ENCODE data around the gene EMP2. TPM values are rescaled to one million over a fixed set of nuclear protein-coding genes. Genes with fewer than 3 reads are reported as not detected.

Gene EMP2
- total and polyA plus RNA-seq, 9 donors = 50.4 to 74.8 (median 63.9) TPM

DNA sequence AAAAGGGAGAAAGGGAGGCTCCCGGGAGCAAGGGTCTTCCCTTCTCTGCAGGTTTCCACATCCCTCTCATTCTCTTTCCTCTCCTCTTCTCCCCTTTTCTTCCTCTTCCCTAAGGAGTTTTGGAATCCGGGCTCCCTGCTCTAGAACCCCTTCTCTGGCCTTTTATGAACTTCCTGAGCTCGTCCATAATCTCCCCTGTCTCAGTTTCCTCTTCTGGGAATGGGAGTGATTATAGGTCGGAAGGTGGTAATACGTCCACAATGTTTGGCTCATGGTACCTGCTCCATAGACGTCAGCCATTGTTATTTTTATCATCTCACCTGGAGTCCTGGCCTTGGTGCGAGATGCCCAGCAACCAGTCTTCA lies 467 bp upstream of the EMP2 start:
- Histone ChIP-seq H3K4me3 (ENCODE audit: low read length) (peak overlapping the region; percentile 83), H3K27ac (ENCODE audit: low read length) (peak overlapping the region; percentile 87), H3K9me3 (replicated peaks; ENCODE audit: control insufficient read depth, low read depth, low read length) (no peaks in the 10 kb centered on the region), H3K4me1 (ENCODE audit: control insufficient read depth, insufficient read depth, low read length) (peaks cover 46% of the 10 kb centered on the region), H3K27me3 (ENCODE audit: control insufficient read depth, insufficient read depth, low read length) (no peaks in the 10 kb centered on the region), H3K36me3 (ENCODE audit: control insufficient read depth, insufficient read depth, low read length) (no peaks in the 10 kb centered on the region)
- DNase-seq = no peak
- WGBS (ENCODE audit: insufficient coverage) = 14% methylated on average over 2 of the region's 7 CpGs

DNA sequence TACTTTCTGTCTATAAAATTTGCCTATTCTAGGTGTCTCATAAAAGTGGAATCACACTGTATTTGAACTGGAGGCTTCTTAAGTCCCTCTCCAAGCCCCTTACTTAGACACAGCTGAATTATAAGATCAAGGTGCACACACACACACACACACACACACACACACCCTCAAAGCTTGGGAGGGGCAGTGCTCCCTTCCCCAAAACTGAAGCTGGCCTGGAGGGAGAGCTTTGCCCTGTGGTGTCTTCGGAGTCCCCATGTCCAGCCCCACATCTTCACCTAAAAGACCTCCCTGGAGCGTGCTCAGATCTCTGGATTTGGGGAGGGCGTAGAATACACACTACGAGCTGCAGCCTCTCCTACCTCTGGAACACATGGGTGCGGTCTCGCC lies 828 bp downstream of the EMP2 start:
- peak overlapping the region; percentile 93 for H3K27ac ChIP-seq (ENCODE audit: low read length)
- peaks cover 3% of the 10 kb centered on the region for H3K36me3 ChIP-seq (ENCODE audit: control insufficient read depth, insufficient read depth, low read length)
- peak overlapping the region; percentile 83 for H3K4me3 ChIP-seq (ENCODE audit: low read length)
- DNase-seq = no peak
- 0% methylated on average over 2 of the region's 6 CpGs for WGBS (ENCODE audit: insufficient coverage)
- H3K4me1 ChIP-seq (ENCODE audit: control insufficient read depth, insufficient read depth, low read length) = peaks cover 54% of the 10 kb centered on the region
- H3K27me3 ChIP-seq (ENCODE audit: control insufficient read depth, insufficient read depth, low read length) = no peaks in the 10 kb centered on the region
- no peaks in the 10 kb centered on the region for H3K9me3 ChIP-seq (replicated peaks; ENCODE audit: control insufficient read depth, low read depth, low read length)

DNA sequence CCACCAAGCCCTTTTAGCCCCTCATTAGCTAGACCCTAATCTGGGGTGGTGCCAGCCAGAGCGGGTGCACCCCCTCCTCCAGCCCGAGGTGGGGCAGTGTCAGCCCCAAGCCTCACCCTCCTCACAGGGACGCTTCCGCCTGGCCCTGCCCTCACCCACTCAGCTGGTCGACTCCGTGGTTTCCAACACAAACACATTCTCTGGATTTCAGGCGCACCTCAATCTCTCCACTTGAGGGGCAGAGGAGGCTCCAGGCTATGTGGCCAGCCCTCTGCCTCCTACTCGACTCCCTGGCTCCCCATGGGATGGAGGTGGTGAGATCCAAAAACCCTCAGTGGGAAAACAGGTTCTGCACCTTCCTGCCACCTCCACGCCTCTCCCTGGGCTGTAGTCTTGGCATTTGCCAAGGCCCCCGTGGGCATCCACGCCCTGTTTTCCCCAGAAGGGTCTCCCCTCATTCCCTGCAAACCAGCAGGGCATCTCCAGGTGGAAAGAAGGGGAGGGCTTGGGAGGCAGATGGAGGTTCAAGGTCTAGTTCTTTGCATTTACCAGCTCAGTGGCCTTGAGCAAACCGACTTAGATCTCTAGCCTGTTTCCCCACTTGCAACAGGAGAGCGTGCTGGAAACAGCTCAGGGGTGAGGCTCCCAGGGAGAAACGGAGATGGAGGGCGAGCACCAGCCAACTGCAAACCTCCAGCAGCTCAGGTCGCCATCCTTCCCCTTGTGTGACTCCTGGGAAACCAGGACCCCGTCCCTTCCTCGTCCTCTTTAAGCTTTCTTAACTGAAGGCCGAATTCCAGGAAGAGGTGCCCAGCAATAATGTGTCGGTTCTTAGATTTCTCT lies 1.7 kb downstream of the EMP2 start:
- peak; percentile 45 for DNase-seq
- peaks cover 54% of the 10 kb centered on the region for H3K4me1 ChIP-seq (ENCODE audit: control insufficient read depth, insufficient read depth, low read length)
- 23% methylated on average over 8 of the region's 20 CpGs for WGBS (ENCODE audit: insufficient coverage)

DNA sequence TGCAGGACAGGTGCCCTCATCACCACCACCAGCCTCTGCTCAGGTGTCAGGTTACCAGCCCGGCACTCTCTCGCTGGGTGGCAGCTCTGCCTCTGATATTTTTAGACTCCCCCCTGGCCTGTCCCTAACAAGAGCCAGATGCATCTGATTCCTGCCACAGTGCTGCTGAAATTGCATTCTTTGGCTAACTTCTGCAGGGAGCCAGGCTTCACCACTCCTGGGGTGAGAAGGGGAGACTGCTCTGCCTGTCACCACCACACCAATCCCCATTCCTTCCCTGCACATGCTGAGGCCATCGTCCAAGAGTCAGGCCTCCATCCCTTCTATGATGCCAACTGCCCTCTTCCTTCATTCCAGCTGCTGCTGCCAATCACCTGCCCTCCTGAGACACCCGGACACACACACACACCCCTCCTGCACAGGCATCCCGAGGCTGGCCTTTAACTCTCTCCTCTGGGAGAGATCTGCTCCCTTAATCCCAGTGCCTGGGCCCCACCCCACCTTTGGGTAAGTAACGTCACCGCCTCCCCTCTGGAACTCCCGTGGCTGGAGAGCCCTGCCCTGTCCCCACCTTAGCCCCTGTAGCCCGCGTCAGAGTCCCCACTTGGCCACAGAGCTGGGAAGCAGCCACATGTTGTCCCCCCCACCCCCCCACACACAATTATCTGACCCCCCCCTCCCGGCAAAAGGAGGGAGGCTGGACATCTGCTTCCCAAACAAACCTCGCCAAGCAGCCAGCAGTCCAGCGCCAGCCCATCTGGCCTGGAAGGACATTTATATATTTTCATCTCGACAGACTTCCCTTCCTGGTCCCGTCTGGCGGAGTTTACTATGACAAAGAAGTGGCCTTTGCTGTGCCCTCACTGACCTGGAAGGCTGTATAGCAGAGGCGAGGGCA lies 2.8 kb downstream of the EMP2 start:
- DNase-seq = peak; percentile 94
- H3K4me1 ChIP-seq (ENCODE audit: control insufficient read depth, insufficient read depth, low read length) = peaks cover 54% of the 10 kb centered on the region
- peak overlapping the region; percentile 83 for H3K4me3 ChIP-seq (ENCODE audit: low read length)
- no peaks in the 10 kb centered on the region for H3K9me3 ChIP-seq (replicated peaks; ENCODE audit: control insufficient read depth, low read depth, low read length)
- no peaks in the 10 kb centered on the region for H3K27me3 ChIP-seq (ENCODE audit: control insufficient read depth, insufficient read depth, low read length)
- peak overlapping the region; percentile 93 for H3K27ac ChIP-seq (ENCODE audit: low read length)
- peaks cover 3% of the 10 kb centered on the region for H3K36me3 ChIP-seq (ENCODE audit: control insufficient read depth, insufficient read depth, low read length)
- 13% methylated on average over 9 of the region's 17 CpGs for WGBS (ENCODE audit: insufficient coverage)

More for the DNA sequence above, 1.7 kb downstream of the EMP2 start:
- Histone ChIP-seq H3K27ac (ENCODE audit: low read length) (peak overlapping the region; percentile 93), H3K9me3 (replicated peaks; ENCODE audit: control insufficient read depth, low read depth, low read length) (no peaks in the 10 kb centered on the region), H3K4me3 (ENCODE audit: low read length) (peak overlapping the region; percentile 83), H3K36me3 (ENCODE audit: control insufficient read depth, insufficient read depth, low read length) (peaks cover 3% of the 10 kb centered on the region), H3K27me3 (ENCODE audit: control insufficient read depth, insufficient read depth, low read length) (no peaks in the 10 kb centered on the region)

- Histone ChIP-seq H3K4me3 (ENCODE audit: low read length) (no peak overlapping the region), H3K27me3 (ENCODE audit: control insufficient read depth, insufficient read depth, low read length) (no peaks in the 10 kb centered on the region), H3K36me3 (ENCODE audit: control insufficient read depth, insufficient read depth, low read length) (peaks cover 3% of the 10 kb centered on the region), H3K9me3 (replicated peaks; ENCODE audit: control insufficient read depth, low read depth, low read length) (no peaks in the 10 kb centered on the region), H3K27ac (ENCODE audit: low read length) (peak overlapping the region; percentile 93), H3K4me1 (ENCODE audit: control insufficient read depth, insufficient read depth, low read length) (peaks cover 54% of the 10 kb centered on the region)
- peak; percentile 83 for DNase-seq
- 29% methylated on average over 10 of the region's 17 CpGs for WGBS (ENCODE audit: insufficient coverage)
Measured at GRCh38 chr16:10576390-10577304, 3.8 kb downstream of the EMP2 start.

DNA sequence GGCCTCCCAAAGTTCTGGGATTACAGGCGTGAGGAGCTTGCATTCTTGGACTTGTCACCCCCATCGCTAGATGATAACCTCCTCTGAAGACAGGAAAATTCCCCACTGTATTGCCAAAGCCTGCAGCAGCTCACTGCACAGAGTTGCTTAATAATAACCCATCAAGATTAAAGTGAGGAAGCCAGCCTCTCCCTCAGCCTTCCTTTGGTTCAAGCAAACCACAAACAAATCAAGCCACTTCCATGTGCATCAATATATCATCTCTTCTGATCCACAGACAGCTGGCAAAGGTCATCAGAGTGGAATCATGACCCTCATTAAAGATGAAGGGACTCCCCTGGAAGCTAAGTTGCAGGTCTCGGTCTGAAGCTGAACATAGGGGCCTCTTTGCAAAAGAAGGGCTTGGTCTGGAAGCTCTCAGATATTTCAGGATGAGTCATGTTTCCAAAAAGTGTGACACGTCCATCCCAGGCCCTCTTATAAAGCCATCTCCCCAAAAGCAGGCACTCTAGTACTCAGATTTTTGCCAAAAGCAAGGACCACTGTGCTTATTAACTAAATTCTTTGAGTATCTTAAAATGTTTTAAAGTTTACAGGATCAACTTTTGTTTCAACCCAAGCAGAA lies 4.8 kb downstream of the EMP2 start:
- peak; percentile 42 for DNase-seq
- no peaks in the 10 kb centered on the region for H3K9me3 ChIP-seq (replicated peaks; ENCODE audit: control insufficient read depth, low read depth, low read length)
- WGBS (ENCODE audit: insufficient coverage) = 47% methylated on average over 2 of the region's 4 CpGs
- peaks cover 46% of the 10 kb centered on the region for H3K4me1 ChIP-seq (ENCODE audit: control insufficient read depth, insufficient read depth, low read length)
- H3K36me3 ChIP-seq (ENCODE audit: control insufficient read depth, insufficient read depth, low read length) = peaks cover 3% of the 10 kb centered on the region
- no peaks in the 10 kb centered on the region for H3K27me3 ChIP-seq (ENCODE audit: control insufficient read depth, insufficient read depth, low read length)
- H3K4me3 ChIP-seq (ENCODE audit: low read length) = no peak overlapping the region
- H3K27ac ChIP-seq (ENCODE audit: low read length) = no peak overlapping the region

DNA sequence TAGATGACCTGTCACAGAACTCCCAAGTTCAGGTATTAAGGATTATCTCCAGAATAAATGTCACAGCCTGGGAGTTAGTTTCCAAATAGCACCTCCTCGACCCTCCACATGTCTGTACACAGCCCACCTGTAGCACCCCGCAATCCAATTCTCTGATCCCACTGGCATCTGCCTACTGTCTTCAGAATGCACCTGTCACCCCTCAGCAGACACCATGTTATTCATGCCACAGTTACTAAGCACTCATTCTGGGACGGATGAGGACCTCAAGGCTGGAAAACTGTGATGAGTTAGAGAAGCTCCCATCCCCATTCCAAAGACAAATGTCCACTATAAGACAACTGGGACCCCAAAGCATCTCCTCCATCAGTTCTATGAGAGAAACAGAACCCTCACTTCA lies 7.8 kb downstream of the EMP2 start:
- Histone ChIP-seq H3K27me3 (ENCODE audit: control insufficient read depth, insufficient read depth, low read length) (no peaks in the 10 kb centered on the region), H3K4me1 (ENCODE audit: control insufficient read depth, insufficient read depth, low read length) (peaks cover 38% of the 10 kb centered on the region), H3K4me3 (ENCODE audit: low read length) (no peak overlapping the region), H3K9me3 (replicated peaks; ENCODE audit: control insufficient read depth, low read depth, low read length) (no peaks in the 10 kb centered on the region), H3K36me3 (ENCODE audit: control insufficient read depth, insufficient read depth, low read length) (peaks cover 3% of the 10 kb centered on the region), H3K27ac (ENCODE audit: low read length) (no peak overlapping the region)
- DNase-seq = no peak
- WGBS (ENCODE audit: insufficient coverage) = no CpG with 5 or more reads among the region's 3 CpGs

- Histone ChIP-seq H3K27me3 (ENCODE audit: control insufficient read depth, insufficient read depth, low read length) (no peaks in the 10 kb centered on the region), H3K4me3 (ENCODE audit: low read length) (no peak overlapping the region), H3K9me3 (replicated peaks; ENCODE audit: control insufficient read depth, low read depth, low read length) (no peaks in the 10 kb centered on the region), H3K36me3 (ENCODE audit: control insufficient read depth, insufficient read depth, low read length) (peaks cover 14% of the 10 kb centered on the region), H3K27ac (ENCODE audit: low read length) (no peak overlapping the region), H3K4me1 (ENCODE audit: control insufficient read depth, insufficient read depth, low read length) (peaks cover 29% of the 10 kb centered on the region)
- 69% methylated on average over 4 of the region's 5 CpGs for WGBS (ENCODE audit: insufficient coverage)
- DNase-seq = no peak
Measured at GRCh38 chr16:10571354-10571753, 9.0 kb downstream of the EMP2 start.

- Histone ChIP-seq H3K4me3 (ENCODE audit: low read length) (no peak overlapping the region), H3K27ac (ENCODE audit: low read length) (peak overlapping the region; percentile 35), H3K9me3 (replicated peaks; ENCODE audit: control insufficient read depth, low read depth, low read length) (no peaks in the 10 kb centered on the region), H3K4me1 (ENCODE audit: control insufficient read depth, insufficient read depth, low read length) (peaks cover 23% of the 10 kb centered on the region), H3K27me3 (ENCODE audit: control insufficient read depth, insufficient read depth, low read length) (no peaks in the 10 kb centered on the region), H3K36me3 (ENCODE audit: control insufficient read depth, insufficient read depth, low read length) (peaks cover 11% of the 10 kb centered on the region)
- 49% methylated on average over 5 of the region's 8 CpGs for WGBS (ENCODE audit: insufficient coverage)
- peak; percentile 77 for DNase-seq
Measured at GRCh38 chr16:10569621-10570020, 10.8 kb downstream of the EMP2 start.
